ENCODE data around the gene GPN2. TPM values are rescaled to one million over a fixed set of nuclear protein-coding genes. Genes with fewer than 3 reads are reported as not detected.

Gene GPN2
- total RNA-seq, 4 donors from 2014 or later: 10.4 to 17.3 (median 12.8) TPM

- Histone ChIP-seq H3K4me3 (no peak overlapping the region), H3K27ac (no peak overlapping the region), H3K27me3 (no peaks in the 10 kb centered on the region), H3K36me3 (no peaks in the 10 kb centered on the region), H3K9me3 (no peaks in the 10 kb centered on the region), H3K4me1 (no peaks in the 10 kb centered on the region)
- 60 to 80% methylated on average over 1 of the region's 8 CpGs for WGBS, 2 donors (ENCODE audit: low coverage in 1 of 2)
- ATAC-seq: no peak
- no peak for TF ChIP-seq POLR2AphosphoS5 (IDR thresholded peaks at IDR 0.05)
- TF ChIP-seq POLR2A (IDR thresholded peaks at IDR 0.05): no peak
- no peak for TF ChIP-seq CTCF (IDR thresholded peaks at IDR 0.05)
- no peak for TF ChIP-seq EP300 (IDR thresholded peaks at IDR 0.05)
Observed at GRCh38 chr1:26911399-26912146, 21.5 kb upstream of the GPN2 start.

- Histone ChIP-seq H3K36me3 (no peaks in the 10 kb centered on the region), H3K9me3 (no peaks in the 10 kb centered on the region), H3K4me1 (no peaks in the 10 kb centered on the region), H3K27me3 (no peaks in the 10 kb centered on the region), H3K27ac (no peak overlapping the region), H3K4me3 (no peak overlapping the region)
- TF ChIP-seq POLR2A (IDR thresholded peaks at IDR 0.05) (no peak), POLR2AphosphoS5 (IDR thresholded peaks at IDR 0.05) (no peak), CTCF (IDR thresholded peaks at IDR 0.05) (no peak), EP300 (IDR thresholded peaks at IDR 0.05) (no peak)
- ATAC-seq: no peak
- WGBS, 2 donors (ENCODE audit: low coverage in 1 of 2): 73 to 93% methylated on average over 2 to 3 of the region's 4 CpGs
Observed at GRCh38 chr1:26910343-26911160, 20.5 kb upstream of the GPN2 start.

GRCh38 chr1:26909951-26910342 is 19.9 kb upstream of the GPN2 start:
- H3K9me3 ChIP-seq: no peaks in the 10 kb centered on the region
- no peak for TF ChIP-seq EP300 (IDR thresholded peaks at IDR 0.05)
- TF ChIP-seq POLR2A (IDR thresholded peaks at IDR 0.05): no peak
- no peak for TF ChIP-seq CTCF (IDR thresholded peaks at IDR 0.05)
- TF ChIP-seq POLR2AphosphoS5 (IDR thresholded peaks at IDR 0.05): no peak
- no peaks in the 10 kb centered on the region for H3K36me3 ChIP-seq
- H3K27me3 ChIP-seq: no peaks in the 10 kb centered on the region
- no peak for ATAC-seq
- no peak overlapping the region for H3K27ac ChIP-seq
- WGBS, 2 donors (ENCODE audit: low coverage in 1 of 2): 64% methylated on average over 2 of the region's 3 CpGs; no CpG with 5 or more reads in 1 of the 2 donors
- H3K4me1 ChIP-seq: no peaks in the 10 kb centered on the region
- no peak overlapping the region for H3K4me3 ChIP-seq

- Histone ChIP-seq H3K4me3 (no peak overlapping the region), H3K27ac (no peak overlapping the region), H3K4me1 (no peaks in the 10 kb centered on the region), H3K9me3 (no peaks in the 10 kb centered on the region), H3K27me3 (no peaks in the 10 kb centered on the region), H3K36me3 (no peaks in the 10 kb centered on the region)
- no peak for TF ChIP-seq EP300 (IDR thresholded peaks at IDR 0.05)
- no peak for TF ChIP-seq CTCF (IDR thresholded peaks at IDR 0.05)
- no peak for TF ChIP-seq POLR2A (IDR thresholded peaks at IDR 0.05)
- TF ChIP-seq POLR2AphosphoS5 (IDR thresholded peaks at IDR 0.05): no peak
- ATAC-seq: no peak
- 52 to 61% methylated on average over 4 to 5 of the region's 6 CpGs for WGBS, 2 donors (ENCODE audit: low coverage in 1 of 2)
Observed at GRCh38 chr1:26907071-26907917, 17.2 kb upstream of the GPN2 start.
